ENCODE data around the gene KLF11. TPM values are rescaled to one million over a fixed set of nuclear protein-coding genes. Genes with fewer than 3 reads are reported as not detected.
A peak's percentile ranks its signal among the peaks of the same experiment; 100 is the strongest.

KLF11 gene
- total and polyA plus RNA-seq, 9 donors, result 21.6 to 45.3 (median 31.4) TPM

DNA sequence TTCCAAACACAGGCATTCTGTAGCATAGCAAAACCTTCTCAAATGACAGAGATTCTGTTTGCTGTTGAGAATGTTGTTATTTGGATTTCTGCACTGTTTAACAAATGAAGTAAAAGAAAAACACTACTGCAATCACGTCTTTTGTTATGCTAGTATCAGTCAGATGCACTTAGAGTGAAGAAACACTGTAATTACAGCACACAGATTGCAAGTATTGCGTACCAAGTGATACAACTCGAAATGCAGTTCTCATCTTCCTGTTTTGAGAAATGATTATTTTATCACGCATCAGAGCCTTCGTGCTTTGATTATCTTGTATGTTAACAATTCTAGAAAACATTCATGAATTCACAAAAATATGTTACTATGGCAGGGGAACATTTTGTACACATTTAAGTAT is 41.8 kb upstream of the KLF11 start:
- Histone ChIP-seq H3K36me3 (no peaks in the 10 kb centered on the region), H3K4me1 (ENCODE audit: insufficient read depth) (no peaks in the 10 kb centered on the region), H3K27ac (no peak overlapping the region), H3K9me3 (no peaks in the 10 kb centered on the region), H3K27me3 (no peaks in the 10 kb centered on the region), H3K4me3 (no peak overlapping the region)
- DNase-seq, result no peak
- intact Hi-C loops (cut with DNase I), result no loop called here
- 39 to 65% (median 56%) methylated on average over 5 of the region's 5 CpGs for WGBS, 3 donors
- no peak for TF ChIP-seq EP300 (IDR thresholded peaks at IDR 0.05)

DNA sequence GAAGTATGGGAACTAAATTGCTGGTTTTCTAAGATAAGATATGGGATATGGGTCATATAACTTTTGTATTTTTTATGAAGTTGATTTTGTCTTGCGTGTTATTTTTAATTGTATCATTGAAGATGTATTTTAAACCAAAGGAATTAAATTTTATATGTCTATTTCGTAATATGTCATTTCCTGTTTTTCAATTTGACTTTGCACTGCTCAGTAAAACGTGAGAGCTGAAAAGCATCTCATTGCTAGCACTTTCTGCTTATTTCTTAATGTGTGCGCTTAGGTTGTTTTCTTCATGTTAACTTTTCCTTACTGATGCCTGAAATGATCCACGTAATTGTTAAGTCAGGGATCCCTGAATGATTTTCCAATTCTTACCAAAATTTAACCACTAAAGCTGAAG is 41.2 kb upstream of the KLF11 start:
- no peak for TF ChIP-seq POLR2A (IDR thresholded peaks at IDR 0.05)
- TF ChIP-seq, protein P1, sequence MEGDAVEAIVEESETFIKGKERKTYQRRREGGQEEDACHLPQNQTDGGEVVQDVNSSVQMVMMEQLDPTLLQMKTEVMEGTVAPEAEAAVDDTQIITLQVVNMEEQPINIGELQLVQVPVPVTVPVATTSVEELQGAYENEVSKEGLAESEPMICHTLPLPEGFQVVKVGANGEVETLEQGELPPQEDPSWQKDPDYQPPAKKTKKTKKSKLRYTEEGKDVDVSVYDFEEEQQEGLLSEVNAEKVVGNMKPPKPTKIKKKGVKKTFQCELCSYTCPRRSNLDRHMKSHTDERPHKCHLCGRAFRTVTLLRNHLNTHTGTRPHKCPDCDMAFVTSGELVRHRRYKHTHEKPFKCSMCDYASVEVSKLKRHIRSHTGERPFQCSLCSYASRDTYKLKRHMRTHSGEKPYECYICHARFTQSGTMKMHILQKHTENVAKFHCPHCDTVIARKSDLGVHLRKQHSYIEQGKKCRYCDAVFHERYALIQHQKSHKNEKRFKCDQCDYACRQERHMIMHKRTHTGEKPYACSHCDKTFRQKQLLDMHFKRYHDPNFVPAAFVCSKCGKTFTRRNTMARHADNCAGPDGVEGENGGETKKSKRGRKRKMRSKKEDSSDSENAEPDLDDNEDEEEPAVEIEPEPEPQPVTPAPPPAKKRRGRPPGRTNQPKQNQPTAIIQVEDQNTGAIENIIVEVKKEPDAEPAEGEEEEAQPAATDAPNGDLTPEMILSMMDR (IDR thresholded peaks at IDR 0.05), result no peak
- TF ChIP-seq EP300 (IDR thresholded peaks at IDR 0.05), result no peak
- no peak overlapping the region for H3K27ac ChIP-seq
- H3K4me3 ChIP-seq, result no peak overlapping the region
- intact Hi-C loops (cut with DNase I), result no loop called here
- no peaks in the 10 kb centered on the region for H3K9me3 ChIP-seq
- no peaks in the 10 kb centered on the region for H3K36me3 ChIP-seq
- WGBS, 3 donors, result 81 to 91% (median 91%) methylated on average over 5 of the region's 5 CpGs
- no peak for DNase-seq
- H3K4me1 ChIP-seq (ENCODE audit: insufficient read depth), result no peaks in the 10 kb centered on the region
- H3K27me3 ChIP-seq, result no peaks in the 10 kb centered on the region

DNA sequence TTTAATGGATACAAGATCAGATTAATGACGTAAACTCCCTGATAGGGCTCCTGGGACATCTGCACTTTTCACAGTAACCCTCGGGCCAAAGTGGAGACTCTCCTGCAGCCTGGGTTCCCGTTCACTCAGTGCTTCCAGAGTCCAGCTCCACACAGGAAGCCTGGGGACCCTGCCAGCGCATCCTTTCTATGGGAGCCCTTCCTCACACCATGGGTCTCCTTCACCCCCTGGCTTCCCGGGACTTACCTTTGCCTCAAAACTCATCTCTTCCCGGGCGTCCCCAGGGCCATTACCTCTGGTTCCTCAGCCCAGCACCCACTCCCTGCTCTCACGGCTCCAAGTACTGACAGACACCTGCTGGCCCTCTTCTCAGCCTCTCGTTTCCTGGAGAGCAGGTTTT is 40.7 kb upstream of the KLF11 start:
- TF ChIP-seq EP300 (IDR thresholded peaks at IDR 0.05) (no peak), POLR2A (IDR thresholded peaks at IDR 0.05) (no peak)
- TF ChIP-seq, protein P1 (IDR thresholded peaks at IDR 0.05), result no peak

DNA sequence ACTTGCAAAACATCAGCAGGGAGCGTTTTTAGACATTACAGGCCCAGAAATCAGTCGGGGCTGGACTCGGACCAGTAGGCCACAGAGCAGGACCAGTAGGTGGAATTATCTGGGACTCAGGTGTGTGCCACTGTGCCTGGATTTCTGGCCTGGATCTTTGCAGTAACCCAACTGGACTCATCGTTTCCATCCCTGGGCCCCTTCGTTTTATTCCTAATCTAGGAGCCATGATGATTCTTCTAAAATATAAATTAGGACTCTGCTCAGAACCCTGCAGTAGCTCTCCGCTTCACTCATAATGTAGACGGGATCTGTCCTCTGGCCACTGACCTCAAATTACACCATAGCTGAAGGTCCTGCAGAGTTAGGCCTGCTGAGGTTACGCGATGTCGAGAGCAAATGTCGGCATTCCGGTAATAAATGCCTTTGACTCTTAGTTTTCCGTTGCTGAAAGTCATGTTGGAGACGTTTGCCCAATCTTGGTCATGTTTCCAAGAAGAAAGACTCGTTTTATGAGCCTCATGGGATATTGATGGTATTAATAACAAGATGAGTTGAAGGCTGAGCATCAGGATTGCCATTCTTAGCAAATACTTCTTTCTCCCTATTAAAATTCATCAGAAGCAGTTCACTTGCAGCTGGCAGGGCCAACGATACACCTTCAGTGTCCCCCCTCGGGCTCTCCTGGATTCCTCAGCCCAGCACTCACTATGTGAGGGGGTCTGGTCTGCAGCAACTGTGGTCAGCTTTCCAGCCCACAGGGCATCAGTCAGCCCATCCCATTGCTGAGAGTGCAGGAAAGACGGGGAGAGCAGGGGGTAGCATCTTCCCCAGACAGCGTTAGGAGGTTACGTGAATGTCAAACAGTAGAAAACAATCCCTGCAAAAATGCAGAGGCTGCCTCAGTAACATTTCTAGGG is 39.9 kb upstream of the KLF11 start:
- 89 to 94% (median 90%) methylated on average over 20 of the region's 20 CpGs for WGBS, 3 donors
- TF ChIP-seq EP300 (IDR thresholded peaks at IDR 0.05), result peak; percentile 74
- TF ChIP-seq POLR2A (IDR thresholded peaks at IDR 0.05), result no peak
- TF ChIP-seq, protein P1 (IDR thresholded peaks at IDR 0.05), result no peak
- no peaks in the 10 kb centered on the region for H3K36me3 ChIP-seq
- intact Hi-C loops (cut with DNase I), result no loop called here
- no peaks in the 10 kb centered on the region for H3K9me3 ChIP-seq
- peak in 1 of 5 donors; percentile 17 for DNase-seq
- H3K4me3 ChIP-seq, result no peak overlapping the region
- H3K27me3 ChIP-seq, result no peaks in the 10 kb centered on the region
- no peak overlapping the region for H3K27ac ChIP-seq
- H3K4me1 ChIP-seq (ENCODE audit: insufficient read depth), result no peaks in the 10 kb centered on the region

More for the DNA sequence above, 40.7 kb upstream of the KLF11 start:
- Histone ChIP-seq H3K27ac (no peak overlapping the region), H3K9me3 (no peaks in the 10 kb centered on the region), H3K4me3 (no peak overlapping the region), H3K27me3 (no peaks in the 10 kb centered on the region), H3K4me1 (ENCODE audit: insufficient read depth) (no peaks in the 10 kb centered on the region), H3K36me3 (no peaks in the 10 kb centered on the region)
- DNase-seq, result no peak
- intact Hi-C loops (cut with DNase I), result no loop called here
- 93 to 96% (median 95%) methylated on average over 9 of the region's 9 CpGs for WGBS, 3 donors

DNA sequence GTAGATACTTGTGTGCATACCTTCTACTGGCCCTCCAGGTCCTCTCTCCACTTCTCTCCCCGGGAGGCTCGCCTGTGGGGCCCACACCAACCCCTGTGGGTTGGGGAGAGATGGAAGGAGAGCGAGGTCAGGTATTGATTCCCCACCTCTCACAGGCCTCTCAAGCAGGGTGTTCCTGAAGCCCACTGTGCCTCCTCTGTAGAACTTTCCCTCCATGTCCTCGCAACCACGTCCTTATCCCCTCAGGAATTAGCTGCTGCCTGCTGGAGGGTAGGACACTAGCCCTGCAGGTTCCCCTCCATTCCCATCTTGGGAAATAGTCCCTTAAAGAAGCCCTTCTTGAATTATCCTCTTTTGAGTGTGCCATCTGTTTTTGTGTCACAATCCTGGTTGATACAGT is 38.9 kb upstream of the KLF11 start:
- 92 to 98% (median 93%) methylated on average over 5 of the region's 5 CpGs for WGBS, 3 donors
- H3K27ac ChIP-seq, result no peak overlapping the region
- no peak for DNase-seq

More for the DNA sequence above, 38.9 kb upstream of the KLF11 start:
- no peaks in the 10 kb centered on the region for H3K9me3 ChIP-seq
- no peaks in the 10 kb centered on the region for H3K36me3 ChIP-seq
- peaks cover 4% of the 10 kb centered on the region for H3K4me1 ChIP-seq (ENCODE audit: insufficient read depth)
- H3K4me3 ChIP-seq, result no peak overlapping the region
- intact Hi-C loops (cut with DNase I), result no loop called here
- TF ChIP-seq EP300 (IDR thresholded peaks at IDR 0.05) (no peak), POLR2A (IDR thresholded peaks at IDR 0.05) (no peak)
- TF ChIP-seq, protein P1 (IDR thresholded peaks at IDR 0.05), result no peak
- no peaks in the 10 kb centered on the region for H3K27me3 ChIP-seq

Data from ovary (tissue), 9 donors.